ENCODE results near the gene MAB21L4.

Gene MAB21L4

DNA sequence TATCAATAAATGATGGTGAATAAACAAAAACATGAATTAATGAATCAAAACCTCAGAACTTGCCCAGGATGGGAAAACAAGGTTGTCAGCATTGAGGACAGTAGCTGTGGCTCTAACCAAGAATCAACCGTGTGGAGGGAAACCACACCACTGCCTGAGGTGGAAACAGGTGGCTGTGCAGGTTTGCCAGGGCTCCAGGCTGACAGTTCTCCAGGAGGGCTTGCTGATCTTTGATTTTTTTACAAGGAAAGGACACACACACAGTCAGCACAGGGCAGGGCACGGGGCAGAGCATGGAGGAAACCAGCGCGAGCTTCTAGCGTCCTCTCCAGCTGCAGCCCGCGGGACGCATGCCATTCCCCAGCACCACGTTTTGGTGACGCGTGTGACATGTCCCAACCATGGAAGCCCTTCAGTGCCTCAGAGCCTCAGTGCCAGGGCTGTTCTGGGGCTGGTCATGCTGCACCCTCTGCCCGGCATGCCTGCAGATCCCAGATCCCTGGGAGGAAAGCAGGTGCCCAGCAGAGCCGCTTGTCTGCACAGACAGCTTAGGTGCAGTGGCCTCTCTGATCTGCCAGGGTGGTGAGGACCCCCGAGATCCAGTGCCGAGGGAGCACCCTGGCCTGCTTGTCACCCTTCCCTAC, 43.2 kb downstream of the MAB21L4 start:
- CTCF ChIA-PET: interaction anchor here (1.1 to 1.9 kb wide), 3 partner anchors 8 to 391 kb away, joined by 3 to 23 read pairs (median 4); no protein-coding TSS in a partner anchor
- DNase-seq (ENCODE audit: extremely low spot score): no peak
- TF ChIP-seq, protein P1, sequence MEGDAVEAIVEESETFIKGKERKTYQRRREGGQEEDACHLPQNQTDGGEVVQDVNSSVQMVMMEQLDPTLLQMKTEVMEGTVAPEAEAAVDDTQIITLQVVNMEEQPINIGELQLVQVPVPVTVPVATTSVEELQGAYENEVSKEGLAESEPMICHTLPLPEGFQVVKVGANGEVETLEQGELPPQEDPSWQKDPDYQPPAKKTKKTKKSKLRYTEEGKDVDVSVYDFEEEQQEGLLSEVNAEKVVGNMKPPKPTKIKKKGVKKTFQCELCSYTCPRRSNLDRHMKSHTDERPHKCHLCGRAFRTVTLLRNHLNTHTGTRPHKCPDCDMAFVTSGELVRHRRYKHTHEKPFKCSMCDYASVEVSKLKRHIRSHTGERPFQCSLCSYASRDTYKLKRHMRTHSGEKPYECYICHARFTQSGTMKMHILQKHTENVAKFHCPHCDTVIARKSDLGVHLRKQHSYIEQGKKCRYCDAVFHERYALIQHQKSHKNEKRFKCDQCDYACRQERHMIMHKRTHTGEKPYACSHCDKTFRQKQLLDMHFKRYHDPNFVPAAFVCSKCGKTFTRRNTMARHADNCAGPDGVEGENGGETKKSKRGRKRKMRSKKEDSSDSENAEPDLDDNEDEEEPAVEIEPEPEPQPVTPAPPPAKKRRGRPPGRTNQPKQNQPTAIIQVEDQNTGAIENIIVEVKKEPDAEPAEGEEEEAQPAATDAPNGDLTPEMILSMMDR (IDR thresholded peaks at IDR 0.05; ENCODE audit: control extremely low read depth, extremely low read depth, low read depth, missing control alignments): no peak
- POLR2A ChIA-PET: no interaction called here

DNA sequence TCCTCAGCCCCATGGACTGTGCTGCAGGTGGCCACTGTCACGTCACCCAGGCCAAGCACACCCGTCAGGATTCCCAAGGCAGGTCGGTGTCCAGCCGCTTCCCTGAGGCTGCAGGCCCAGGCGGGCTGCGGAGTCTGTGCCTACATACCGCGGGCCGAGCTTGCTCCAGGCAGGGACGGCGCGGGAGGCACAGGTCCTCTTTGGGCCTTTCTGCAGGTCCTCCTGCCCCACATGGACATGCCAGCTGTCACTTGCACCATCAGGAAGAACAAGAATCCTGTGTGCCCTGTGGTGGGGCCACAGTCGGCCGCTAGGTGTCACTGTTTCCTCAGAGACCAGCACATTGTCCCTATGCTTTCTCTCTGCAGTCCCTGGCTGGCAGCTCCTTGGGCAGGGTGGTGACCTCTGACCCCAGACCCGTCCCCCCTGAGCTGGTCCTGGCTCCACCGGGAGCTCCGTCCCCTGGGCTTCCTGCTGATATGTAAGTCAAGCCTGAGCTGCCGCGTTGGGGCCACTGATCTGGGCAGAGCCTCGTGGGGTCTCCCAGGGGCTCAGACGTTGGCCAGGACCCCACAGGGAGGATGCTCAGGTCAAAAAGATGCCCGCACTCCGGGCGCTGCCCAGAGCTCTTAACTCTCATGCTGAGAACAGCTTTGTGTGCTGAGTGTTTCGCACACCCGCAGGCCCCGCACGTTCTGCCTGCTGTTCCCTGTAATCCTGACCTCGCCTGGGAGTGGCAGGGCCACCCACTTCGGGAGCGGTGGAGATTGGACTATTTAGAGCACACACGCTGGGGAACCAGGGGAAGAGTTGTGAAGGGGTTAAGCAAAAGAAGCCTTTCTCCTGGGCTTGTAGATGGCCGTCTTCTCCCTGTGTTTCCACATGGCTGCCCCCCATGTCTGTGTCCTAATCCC, 44.6 kb downstream of the MAB21L4 start:
- CTCF ChIA-PET: interaction anchor here (0.6 to 1.9 kb wide), 20 partner anchors 9 to 1029 kb away, joined by 3 to 23 read pairs (median 4); partner anchors contain the start of genes AGXT and D2HGDH

DNA sequence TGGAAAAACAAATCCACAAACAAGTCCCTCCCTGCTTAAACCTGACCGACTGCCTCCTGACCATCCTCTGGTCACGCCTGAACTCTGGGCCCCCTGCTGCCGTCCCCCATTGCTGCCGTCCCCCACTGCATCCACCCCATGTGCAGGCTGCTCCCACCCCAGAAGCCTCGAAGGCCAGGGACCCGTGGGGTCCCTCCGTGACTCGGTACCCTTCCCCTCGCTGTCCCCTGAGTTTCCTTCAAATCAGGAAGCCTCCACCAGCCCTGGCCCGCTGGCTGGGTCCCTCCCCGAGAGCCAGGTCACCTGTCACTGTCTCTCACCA, 45.2 kb downstream of the MAB21L4 start:
- TF ChIP-seq, protein P1 (IDR thresholded peaks at IDR 0.05; ENCODE audit: control extremely low read depth, extremely low read depth, low read depth, missing control alignments): no peak
- ChIA-PET CTCF (interaction anchor here (0.6 to 1.9 kb wide), 15 partner anchors 10 to 1029 kb away, joined by 3 to 23 read pairs (median 4); partner anchors contain the start of gene AGXT), POLR2A (no interaction called here)
- no peak for DNase-seq (ENCODE audit: extremely low spot score)

More for the DNA sequence above, 44.6 kb downstream of the MAB21L4 start:
- DNase-seq (ENCODE audit: extremely low spot score): peak; percentile 89
- POLR2A ChIA-PET: no interaction called here
- TF ChIP-seq, protein P1 (IDR thresholded peaks at IDR 0.05; ENCODE audit: control extremely low read depth, extremely low read depth, low read depth, missing control alignments): peak; percentile 96

DNA sequence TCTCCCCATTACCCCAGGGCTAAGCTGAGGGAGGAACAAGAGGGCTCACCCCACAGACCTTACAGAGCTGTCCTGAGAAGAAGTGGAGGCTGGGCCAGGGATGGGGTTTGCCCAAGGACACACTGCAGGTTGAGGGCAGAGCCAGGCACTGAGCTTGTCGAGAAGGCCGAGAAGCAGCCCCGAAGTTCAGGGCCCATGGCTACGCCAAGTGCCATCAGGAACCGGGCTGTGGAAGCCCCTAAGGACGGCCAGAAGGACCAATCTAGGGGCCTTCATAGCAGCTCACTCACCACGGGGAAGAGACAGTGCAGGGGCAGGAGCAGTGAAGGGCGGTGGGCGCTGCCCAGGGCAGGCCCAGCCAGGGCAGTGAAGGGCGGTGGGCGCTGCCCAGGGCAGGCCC, 45.9 kb downstream of the MAB21L4 start:
- CTCF ChIA-PET: interaction anchor here (0.8 to 0.9 kb wide), 2 partner anchors 9 to 21 kb away, joined by 3 to 5 read pairs; no protein-coding TSS in a partner anchor
- TF ChIP-seq, protein P1 (IDR thresholded peaks at IDR 0.05; ENCODE audit: control extremely low read depth, extremely low read depth, low read depth, missing control alignments): no peak

DNA sequence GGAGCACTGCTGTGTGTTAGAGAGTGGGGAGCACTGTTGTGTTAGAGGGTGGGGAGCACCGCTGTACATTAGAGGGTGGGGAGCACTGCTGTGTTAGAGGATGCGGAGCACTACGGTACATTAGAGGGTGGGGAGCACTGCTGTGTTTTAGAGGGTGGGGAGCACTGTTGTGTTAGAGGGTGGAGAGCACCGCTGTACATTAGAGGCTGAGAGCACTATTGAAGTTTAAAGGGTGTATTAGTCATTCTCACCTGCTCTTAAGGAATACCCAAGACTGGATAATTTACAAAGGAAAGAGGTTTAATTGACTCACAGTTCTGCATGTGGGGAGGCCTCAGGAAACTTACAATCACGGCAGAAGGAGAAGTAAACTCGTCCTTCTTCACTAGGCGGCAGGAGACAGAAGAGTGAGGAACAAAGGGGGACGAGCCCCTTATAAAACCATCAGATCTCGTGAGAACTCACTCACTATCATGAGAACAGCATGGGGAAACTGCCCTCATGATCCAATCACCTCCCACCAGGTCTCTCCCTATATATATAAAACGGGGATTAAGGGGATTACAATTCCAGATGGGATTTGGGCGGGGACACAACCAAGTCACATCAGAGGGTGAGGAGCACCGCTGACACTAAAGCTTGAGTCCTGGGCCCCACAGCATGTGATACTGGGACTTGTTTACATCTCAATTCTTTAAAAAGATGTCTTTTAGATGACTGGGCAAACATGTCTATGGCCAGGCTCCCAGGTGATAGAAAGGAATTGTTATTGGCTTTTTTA, 46.9 kb downstream of the MAB21L4 start:
- POLR2A ChIA-PET: no interaction called here
- CTCF ChIA-PET: interaction anchor here (0.8 kb wide), 1 partner anchor 20 kb away, joined by 3 read pairs; no protein-coding TSS in a partner anchor
- DNase-seq (ENCODE audit: extremely low spot score): no peak
- TF ChIP-seq, protein P1 (IDR thresholded peaks at IDR 0.05; ENCODE audit: control extremely low read depth, extremely low read depth, low read depth, missing control alignments): no peak

More for the DNA sequence above, 45.9 kb downstream of the MAB21L4 start:
- POLR2A ChIA-PET: no interaction called here
- no peak for DNase-seq (ENCODE audit: extremely low spot score)

DNA sequence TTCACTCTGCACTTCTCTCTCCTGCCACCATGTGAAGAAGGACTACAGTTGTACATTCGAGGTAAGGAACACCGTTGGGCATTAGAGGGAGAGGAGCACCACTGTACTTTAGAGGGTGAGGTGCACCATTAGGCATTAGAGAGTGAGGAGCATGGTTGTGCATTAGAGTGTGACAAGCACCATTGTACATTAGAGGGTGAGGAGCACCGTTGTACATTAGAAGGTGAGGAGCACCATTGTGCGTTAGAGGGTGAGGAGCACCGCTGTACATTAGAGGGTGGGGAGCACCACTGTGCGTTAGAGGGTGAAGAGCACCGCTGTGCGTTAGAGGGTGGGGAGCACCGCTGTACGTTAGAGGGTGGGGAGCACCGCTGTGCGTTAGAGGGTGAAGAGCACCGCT, 48.1 kb downstream of the MAB21L4 start:
- ChIA-PET CTCF (no interaction called here), POLR2A (no interaction called here)
- TF ChIP-seq, protein P1 (IDR thresholded peaks at IDR 0.05; ENCODE audit: control extremely low read depth, extremely low read depth, low read depth, missing control alignments): no peak
- DNase-seq (ENCODE audit: extremely low spot score): no peak

Data from GM10248 (cell line).